AG04449 (cell line): ENCODE measurements around the gene TSPAN31.

Experiments
- CTCF ChIA-PET: fragments of 350-600 bp; formaldehyde crosslinking; extraction: SDS; loops from one replicate; lab custom pipeline; 2021; ENCODE audit warnings: antibody characterized with exemption; lab: Yijun Ruan, JAX
- POLR2A ChIA-PET: fragments of 400-600, 350-600 bp; formaldehyde crosslinking; extraction: SDS; loops from one replicate; lab custom pipeline; 2020; ENCODE audit warnings: antibody characterized with exemption, inconsistent platforms; lab: Yijun Ruan, JAX
- DNase-seq: peaks from one replicate; pipeline ENCODE4 v3.0.0-alpha.2; 2010; ENCODE audit warnings: low read depth, low spot score
- H3K4me3 ChIP-seq: 2 replicates; pipeline ENCODE4 v1.5.1; 2011; ENCODE audit warnings: low read depth, mild to moderate bottlenecking, control low read depth, low read length
- CTCF ChIP-seq: IDR thresholded peaks from one replicate; pipeline ENCODE4 v1.5.1; 2011; ENCODE audit warnings: mild to moderate bottlenecking, moderate library complexity, low read length, control low read depth, inconsistent platforms; ENCODE audit not compliant: insufficient read depth; ENCODE audit errors: missing control alignments

TSPAN31 gene

GRCh38 chr12:57765698-57766463 lies 21.0 kb downstream of the TSPAN31 start:
- ChIA-PET CTCF (interaction anchor here (0.9 to 5.4 kb wide), 5 partner anchors 10 to 183 kb away, joined by 3 to 44 read pairs (median 4); partner anchors contain the start of gene TSFM), POLR2A (interaction anchor here (0.7 kb wide), 1 partner anchor 137 kb away, joined by 3 read pairs; no protein-coding TSS in a partner anchor)
- DNase-seq: no peak
- no peak for TF ChIP-seq CTCF
- peak overlapping the region; percentile 40 for H3K4me3 ChIP-seq

- DNase-seq: no peak
- H3K4me3 ChIP-seq: peak within 1 kb of the TSS; percentile 40
- CTCF ChIA-PET: interaction anchor here (0.8 to 5.4 kb wide), 10 partner anchors 8 to 184 kb away, joined by 3 to 44 read pairs (median 4); partner anchors contain the start of gene TSFM
These were observed 21.8 kb downstream of the TSPAN31 start, which contains the start of gene CYP27B1 for GRCh38 chr12:57766464-57767304. TSS of gene CYP27B1 (minus strand) at chr12:57767078. CDS start at chr12:57767041, 37 bp downstream.

GRCh38 chr12:57767305-57767698 lies 22.5 kb downstream of the TSPAN31 start:
- no peak for TF ChIP-seq CTCF
- CTCF ChIA-PET: interaction anchor here (0.6 to 5.4 kb wide), 9 partner anchors 8 to 176 kb away, joined by 3 to 44 read pairs (median 4); partner anchors contain the start of gene TSFM

More at GRCh38 chr12:57766464-57767304, 21.8 kb downstream of the TSPAN31 start, which contains the start of gene CYP27B1:
- no peak for TF ChIP-seq CTCF
- POLR2A ChIA-PET: interaction anchor here (0.7 kb wide), 1 partner anchor 136 kb away, joined by 3 read pairs; no protein-coding TSS in a partner anchor

GRCh38 chr12:57767876-57768275 lies 23.0 kb downstream of the TSPAN31 start:
- ChIA-PET POLR2A (no interaction called here), CTCF (interaction anchor here (0.6 to 5.4 kb wide), 7 partner anchors 9 to 176 kb away, joined by 3 to 44 read pairs (median 5); partner anchors contain the start of gene TSFM)
- no peak for TF ChIP-seq CTCF
- no peak overlapping the region for H3K4me3 ChIP-seq
- no peak for DNase-seq

More at GRCh38 chr12:57767305-57767698, 22.5 kb downstream of the TSPAN31 start:
- no peak for DNase-seq
- H3K4me3 ChIP-seq: no peak overlapping the region
- POLR2A ChIA-PET: no interaction called here

GRCh38 chr12:57769594-57769993 lies 24.8 kb downstream of the TSPAN31 start:
- ChIA-PET CTCF (interaction anchor here (1.7 kb wide), 1 partner anchor 13 kb away, joined by 8 read pairs; no protein-coding TSS in a partner anchor), POLR2A (no interaction called here)
- TF ChIP-seq CTCF: no peak
- DNase-seq: no peak
- H3K4me3 ChIP-seq: no peak overlapping the region
